ENCODE results near the gene HNRNPA1.

The HNRNPA1 gene

DNA sequence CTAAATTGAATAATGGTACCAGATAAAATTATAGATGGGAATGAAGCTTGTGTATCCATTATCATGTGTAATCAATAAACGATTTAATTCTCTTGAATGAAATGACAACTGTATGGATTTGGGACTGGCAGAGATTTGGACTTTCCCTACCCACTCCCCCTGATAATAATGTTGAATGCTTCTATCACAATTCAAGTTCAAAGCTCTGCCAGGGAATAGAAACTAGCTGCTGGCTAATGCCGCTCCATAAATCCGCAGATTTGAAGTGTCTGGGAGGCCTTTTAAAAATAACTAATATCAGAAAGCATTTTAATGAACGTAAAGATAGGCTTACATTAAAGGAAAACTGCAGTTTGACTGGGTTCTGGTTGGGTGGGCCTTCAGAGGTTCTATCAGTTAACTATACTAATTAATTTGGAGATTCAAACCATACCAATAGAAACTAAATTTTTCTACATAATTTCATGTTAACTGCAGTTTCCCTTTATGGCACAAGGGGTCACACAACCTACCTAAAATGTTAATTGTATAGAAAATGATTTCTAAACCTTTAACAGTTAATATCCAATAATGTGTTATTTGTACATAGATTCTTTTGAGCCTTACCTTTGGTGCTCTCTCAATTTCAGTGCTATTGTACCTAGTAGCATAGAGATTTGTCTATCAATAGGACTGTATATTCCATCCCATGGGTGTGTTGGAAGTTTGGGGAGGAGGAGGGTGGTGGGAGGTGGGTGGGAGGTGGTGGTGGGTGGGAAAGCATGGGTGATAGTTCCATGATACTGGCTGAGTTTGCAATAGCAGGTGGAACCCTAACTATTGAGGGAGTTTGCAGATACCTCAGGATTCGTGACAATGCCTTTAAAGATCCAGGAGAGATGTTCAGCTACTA is 4.9 kb downstream of the HNRNPA1 start:
- peak overlapping the region; percentile 6; the same call in 1 of the 2 replicates for H3K4me3 ChIP-seq (ENCODE audit: low read depth, low read length)
- DNase-seq (ENCODE audit: low read depth, low spot score), result no peak
- CTCF ChIA-PET, result interaction anchor here (0.8 to 4.8 kb wide), 14 partner anchors 9 to 96 kb away, joined by 3 to 42 read pairs (median 6); partner anchors contain the start of gene COPZ1
- no peak for TF ChIP-seq CTCF (IDR thresholded peaks at IDR 0.05; ENCODE audit: insufficient read depth, low read length, missing control alignments)
- POLR2A ChIA-PET, result interaction anchor here (0.6 to 1.1 kb wide), 2 partner anchors 26 to 65 kb away, joined by 3 to 4 read pairs; no protein-coding TSS in a partner anchor

DNA sequence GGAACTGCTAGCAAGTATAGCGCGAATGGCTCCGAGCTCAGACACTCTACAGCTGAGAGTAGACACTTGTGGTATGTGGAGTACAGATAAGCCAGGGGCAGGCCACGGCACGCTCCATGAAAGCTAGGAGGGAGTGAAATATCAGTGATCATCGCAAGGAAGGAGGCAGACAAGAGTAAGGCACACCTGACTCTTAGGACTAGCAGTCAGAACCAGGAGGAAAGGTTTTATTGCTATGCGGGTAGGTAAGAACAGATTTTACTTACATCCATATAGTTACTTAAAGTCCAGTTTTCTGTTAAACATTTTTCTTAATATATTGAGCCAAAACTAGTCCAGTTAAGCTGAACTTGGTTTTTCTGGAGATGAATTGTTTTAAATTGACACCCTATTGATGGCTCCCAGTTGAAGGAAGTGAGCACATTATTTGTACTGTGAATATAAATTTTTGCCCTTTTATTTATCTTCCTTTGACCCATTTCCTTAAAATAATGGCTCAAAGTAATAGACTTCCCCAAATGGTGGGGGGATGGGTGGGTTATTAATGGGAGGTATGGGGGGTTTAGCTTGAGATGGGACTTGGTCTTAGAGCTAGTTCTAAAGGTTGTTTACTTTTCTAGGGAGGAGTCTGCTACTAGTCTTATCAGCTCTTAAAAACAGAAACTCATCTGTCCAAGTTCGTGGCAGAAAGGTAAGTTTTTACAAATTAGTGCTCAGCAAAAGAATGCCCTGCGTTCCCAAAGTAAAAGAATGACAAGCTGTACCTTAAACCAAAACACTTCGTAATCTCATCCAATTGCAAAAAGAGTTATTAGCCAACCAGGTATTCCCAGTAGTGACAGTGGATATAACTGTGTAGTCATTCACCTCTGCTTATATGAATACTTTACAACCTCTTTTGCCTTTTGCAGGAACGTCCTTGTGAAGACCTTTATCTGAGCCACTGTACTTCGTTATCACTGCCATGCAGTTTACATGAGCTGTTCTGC is 5.8 kb downstream of the HNRNPA1 start:
- TF ChIP-seq CTCF (IDR thresholded peaks at IDR 0.05; ENCODE audit: insufficient read depth, low read length, missing control alignments), result no peak
- CTCF ChIA-PET, result interaction anchor here (0.9 to 4.8 kb wide), 19 partner anchors 8 to 95 kb away, joined by 3 to 42 read pairs (median 5); partner anchors contain the start of gene COPZ1
- POLR2A ChIA-PET, result interaction anchor here (0.6 to 1.1 kb wide), 5 partner anchors 27 to 125 kb away, joined by 3 to 4 read pairs (median 3); no protein-coding TSS in a partner anchor
- H3K4me3 ChIP-seq (ENCODE audit: low read depth, low read length), result no peak overlapping the region
- no peak for DNase-seq (ENCODE audit: low read depth, low spot score)

GRCh38 chr12:54287261-54288157 is 7.0 kb downstream of the HNRNPA1 start:
- ChIA-PET CTCF (interaction anchor here (0.9 to 8.2 kb wide), 16 partner anchors 7 to 94 kb away, joined by 3 to 66 read pairs (median 5); partner anchors contain the start of genes COPZ1 and ZNF385A), POLR2A (interaction anchor here (0.6 to 2.6 kb wide), 4 partner anchors 13 to 124 kb away, joined by 3 to 12 read pairs (median 4); partner anchors contain the start of gene NFE2)
- no peak overlapping the region for H3K4me3 ChIP-seq (ENCODE audit: low read depth, low read length)
- TF ChIP-seq CTCF (IDR thresholded peaks at IDR 0.05; ENCODE audit: insufficient read depth, low read length, missing control alignments), result no peak
- no peak for DNase-seq (ENCODE audit: low read depth, low spot score)

GRCh38 chr12:54292083-54292930 is 11.8 kb downstream of the HNRNPA1 start:
- no peak for DNase-seq (ENCODE audit: low read depth, low spot score)
- H3K4me3 ChIP-seq (ENCODE audit: low read depth, low read length), result no peak overlapping the region
- CTCF ChIA-PET, result interaction anchor here (0.7 to 9.1 kb wide), 21 partner anchors 7 to 89 kb away, joined by 3 to 131 read pairs (median 12); partner anchors contain the start of genes CBX5, COPZ1, HNRNPA1 and NFE2
- TF ChIP-seq CTCF (IDR thresholded peaks at IDR 0.05; ENCODE audit: insufficient read depth, low read length, missing control alignments), result no peak
- POLR2A ChIA-PET, result interaction anchor here (1.0 to 6.4 kb wide), 3 partner anchors 8 to 12 kb away, joined by 3 to 33 read pairs (median 4); partner anchors contain the start of genes CBX5 and HNRNPA1
